Activated naive CD8-positive, alpha-beta T cell (primary cell): ENCODE measurements around the gene IRS2.

Experiments
- H3K27ac Mint-ChIP-seq: one replicate; pipeline ENCODE4 v1.8.0; 2021; ENCODE audit warnings: mixed read lengths
- H3K27me3 Mint-ChIP-seq: one replicate; pipeline ENCODE4 v1.8.0; 2021; ENCODE audit warnings: mixed read lengths
- H3K36me3 Mint-ChIP-seq: one replicate; pipeline ENCODE4 v1.8.0; 2021; ENCODE audit warnings: mixed read lengths
- H3K4me1 Mint-ChIP-seq: one replicate; pipeline ENCODE4 v1.8.0; 2021; ENCODE audit warnings: low read depth, mixed read lengths
- H3K4me3 Mint-ChIP-seq: one replicate; pipeline ENCODE4 v1.8.0; 2021; ENCODE audit warnings: mild to moderate bottlenecking, mixed read lengths
- H3K9me3 Mint-ChIP-seq: one replicate; pipeline ENCODE4 v1.8.0; 2021; ENCODE audit warnings: low read depth, mixed read lengths

IRS2 gene

DNA sequence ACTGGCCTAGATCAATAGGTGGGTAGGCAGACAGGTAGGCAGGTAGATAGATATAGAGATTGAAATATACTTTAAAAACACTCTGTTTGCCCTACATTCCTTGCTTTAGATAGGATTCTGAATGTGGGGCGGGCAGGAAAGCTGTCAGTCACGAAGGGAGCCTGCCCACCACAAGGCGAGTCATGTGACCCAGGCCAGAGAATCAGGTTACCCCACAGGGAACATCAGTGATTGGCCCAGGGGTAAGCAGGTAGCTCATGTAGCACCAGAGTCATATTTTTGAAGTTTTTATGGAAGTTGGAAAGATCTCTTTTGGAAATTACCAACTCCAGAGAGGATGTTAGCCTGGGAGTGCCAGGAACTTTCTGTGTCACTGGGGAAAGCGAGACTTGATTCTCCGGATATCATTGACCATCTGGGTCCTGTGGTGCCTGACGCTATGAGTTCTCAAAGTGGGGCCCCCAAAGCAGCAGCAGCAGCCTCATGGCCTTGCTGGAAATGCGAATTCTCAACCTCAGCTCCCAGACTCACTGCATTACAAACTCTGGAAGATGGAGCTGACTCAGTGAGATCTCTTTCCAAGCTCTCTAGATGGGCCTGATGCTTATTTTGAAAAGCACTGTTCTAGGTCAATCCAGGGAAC, 60.3 kb downstream of the IRS2 start:
- peaks cover 2% of the 10 kb centered on the region for H3K27me3 Mint-ChIP-seq
- no peaks in the 10 kb centered on the region for H3K9me3 Mint-ChIP-seq
- H3K36me3 Mint-ChIP-seq: no peaks in the 10 kb centered on the region
- no peak overlapping the region for H3K27ac Mint-ChIP-seq
- H3K4me3 Mint-ChIP-seq: no peak overlapping the region
- H3K4me1 Mint-ChIP-seq: peaks cover 3% of the 10 kb centered on the region

DNA sequence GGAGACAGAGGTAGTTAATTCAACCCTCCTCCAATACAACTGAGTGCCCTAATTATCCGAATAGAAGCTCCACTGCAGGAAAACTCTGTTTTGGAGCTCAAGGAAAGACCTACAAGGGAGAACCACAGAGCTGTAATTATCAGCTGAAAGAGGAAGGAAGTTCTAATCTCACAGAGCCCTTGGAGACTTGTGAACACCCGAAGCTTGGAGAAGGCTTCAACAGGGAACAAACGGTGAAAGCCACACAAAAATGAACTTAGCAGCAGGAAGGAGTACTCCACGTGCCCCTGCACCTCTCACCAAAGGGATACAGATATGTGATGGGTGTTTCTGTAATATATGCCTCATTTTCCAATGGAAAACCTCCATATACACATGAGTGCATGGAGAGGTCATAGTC, 61.1 kb downstream of the IRS2 start:
- no peak overlapping the region for H3K4me3 Mint-ChIP-seq
- no peaks in the 10 kb centered on the region for H3K9me3 Mint-ChIP-seq
- no peaks in the 10 kb centered on the region for H3K36me3 Mint-ChIP-seq
- H3K27ac Mint-ChIP-seq: no peak overlapping the region
- no peaks in the 10 kb centered on the region for H3K4me1 Mint-ChIP-seq
- H3K27me3 Mint-ChIP-seq: peaks cover 2% of the 10 kb centered on the region

DNA sequence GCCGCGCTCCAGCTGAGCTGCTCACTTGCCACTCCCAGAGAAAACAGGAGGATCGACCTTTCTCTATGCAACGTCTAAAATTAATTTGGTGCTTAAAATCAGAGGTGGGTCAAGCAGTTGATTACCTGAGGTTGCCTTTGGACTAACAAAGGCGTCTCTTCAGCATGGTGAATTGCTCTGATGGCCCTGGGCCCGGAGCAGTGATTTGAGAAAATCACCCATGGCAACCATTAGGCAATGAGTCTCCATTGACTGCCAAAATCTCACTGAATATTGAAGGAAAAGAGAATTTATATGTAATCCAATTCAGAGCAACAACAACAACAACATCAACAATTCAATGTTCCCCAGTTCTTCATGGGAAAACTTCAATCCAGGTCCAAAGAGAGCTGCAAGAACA, 61.8 kb downstream of the IRS2 start:
- H3K27me3 Mint-ChIP-seq: peaks cover 2% of the 10 kb centered on the region
- H3K4me1 Mint-ChIP-seq: no peaks in the 10 kb centered on the region
- H3K9me3 Mint-ChIP-seq: no peaks in the 10 kb centered on the region
- no peak overlapping the region for H3K4me3 Mint-ChIP-seq
- no peaks in the 10 kb centered on the region for H3K36me3 Mint-ChIP-seq
- H3K27ac Mint-ChIP-seq: no peak overlapping the region

GRCh38 chr13:109723046-109723445, 63.3 kb downstream of the IRS2 start:
- H3K27ac Mint-ChIP-seq: no peak overlapping the region

DNA sequence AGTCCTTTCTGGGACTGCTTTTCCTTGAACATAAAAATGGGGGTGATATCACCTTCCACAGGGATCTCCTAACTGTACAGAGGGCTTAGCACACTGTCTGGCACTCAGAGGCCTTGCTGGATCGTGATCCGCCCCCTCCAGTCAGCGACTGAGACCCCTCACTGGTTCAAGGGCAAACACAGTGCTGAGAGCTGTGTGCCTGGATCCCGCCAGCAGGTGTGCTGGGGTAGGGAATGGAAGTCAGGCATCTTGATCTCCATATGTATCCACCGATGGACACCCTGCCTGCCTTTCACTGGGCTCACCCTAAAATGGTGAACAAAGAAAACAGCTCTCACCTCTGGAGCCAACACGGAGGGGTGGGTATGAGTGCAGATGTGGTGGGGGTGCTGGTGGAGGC, 64.3 kb downstream of the IRS2 start:
- Mint-ChIP-seq H3K9me3 (no peaks in the 10 kb centered on the region), H3K27me3 (no peaks in the 10 kb centered on the region), H3K4me3 (no peak overlapping the region), H3K27ac (no peak overlapping the region), H3K36me3 (no peaks in the 10 kb centered on the region), H3K4me1 (no peaks in the 10 kb centered on the region)

More at GRCh38 chr13:109723046-109723445, 63.3 kb downstream of the IRS2 start:
- Mint-ChIP-seq H3K27me3 (no peaks in the 10 kb centered on the region), H3K4me1 (no peaks in the 10 kb centered on the region), H3K36me3 (no peaks in the 10 kb centered on the region), H3K9me3 (no peaks in the 10 kb centered on the region), H3K4me3 (no peak overlapping the region)

GRCh38 chr13:109720758-109721184, 65.6 kb downstream of the IRS2 start:
- Mint-ChIP-seq H3K27me3 (no peaks in the 10 kb centered on the region), H3K4me1 (no peaks in the 10 kb centered on the region), H3K36me3 (no peaks in the 10 kb centered on the region), H3K27ac (no peak overlapping the region), H3K9me3 (no peaks in the 10 kb centered on the region), H3K4me3 (no peak overlapping the region)

GRCh38 chr13:109719962-109720646, 66.3 kb downstream of the IRS2 start:
- H3K4me3 Mint-ChIP-seq: no peak overlapping the region
- no peak overlapping the region for H3K27ac Mint-ChIP-seq
- H3K4me1 Mint-ChIP-seq: no peaks in the 10 kb centered on the region
- H3K9me3 Mint-ChIP-seq: no peaks in the 10 kb centered on the region
- H3K27me3 Mint-ChIP-seq: no peaks in the 10 kb centered on the region
- H3K36me3 Mint-ChIP-seq: no peaks in the 10 kb centered on the region

DNA sequence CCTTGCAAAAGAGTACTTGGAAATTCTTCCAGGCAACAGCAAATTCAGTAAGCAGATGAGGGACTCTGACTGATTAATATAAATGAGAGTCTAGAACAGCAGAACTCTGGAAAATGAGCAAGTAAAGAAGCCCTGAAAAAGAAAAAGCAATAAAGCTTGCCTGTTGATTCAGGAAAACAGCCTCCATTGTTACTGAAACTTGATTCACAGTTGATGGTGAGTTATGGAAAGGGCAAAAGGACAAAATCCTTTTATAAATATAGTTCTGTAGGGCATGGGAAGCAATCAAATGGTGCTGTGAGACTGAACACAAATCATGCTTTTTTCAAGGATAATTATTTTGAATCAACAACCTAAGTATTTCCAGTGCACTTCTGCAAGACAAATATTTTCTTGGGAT, 67.7 kb downstream of the IRS2 start:
- Mint-ChIP-seq H3K9me3 (no peaks in the 10 kb centered on the region), H3K4me3 (no peak overlapping the region), H3K27me3 (no peaks in the 10 kb centered on the region), H3K4me1 (no peaks in the 10 kb centered on the region), H3K27ac (no peak overlapping the region), H3K36me3 (no peaks in the 10 kb centered on the region)

GRCh38 chr13:109717686-109718085, 68.7 kb downstream of the IRS2 start:
- no peaks in the 10 kb centered on the region for H3K27me3 Mint-ChIP-seq
- no peaks in the 10 kb centered on the region for H3K4me1 Mint-ChIP-seq
- H3K27ac Mint-ChIP-seq: no peak overlapping the region
- H3K9me3 Mint-ChIP-seq: no peaks in the 10 kb centered on the region
- H3K4me3 Mint-ChIP-seq: no peak overlapping the region
- no peaks in the 10 kb centered on the region for H3K36me3 Mint-ChIP-seq

- H3K36me3 Mint-ChIP-seq: no peaks in the 10 kb centered on the region
- no peak overlapping the region for H3K27ac Mint-ChIP-seq
- H3K27me3 Mint-ChIP-seq: no peaks in the 10 kb centered on the region
- no peaks in the 10 kb centered on the region for H3K4me1 Mint-ChIP-seq
- H3K4me3 Mint-ChIP-seq: no peak overlapping the region
- no peaks in the 10 kb centered on the region for H3K9me3 Mint-ChIP-seq
Observed at GRCh38 chr13:109715902-109716301, 70.5 kb downstream of the IRS2 start.

DNA sequence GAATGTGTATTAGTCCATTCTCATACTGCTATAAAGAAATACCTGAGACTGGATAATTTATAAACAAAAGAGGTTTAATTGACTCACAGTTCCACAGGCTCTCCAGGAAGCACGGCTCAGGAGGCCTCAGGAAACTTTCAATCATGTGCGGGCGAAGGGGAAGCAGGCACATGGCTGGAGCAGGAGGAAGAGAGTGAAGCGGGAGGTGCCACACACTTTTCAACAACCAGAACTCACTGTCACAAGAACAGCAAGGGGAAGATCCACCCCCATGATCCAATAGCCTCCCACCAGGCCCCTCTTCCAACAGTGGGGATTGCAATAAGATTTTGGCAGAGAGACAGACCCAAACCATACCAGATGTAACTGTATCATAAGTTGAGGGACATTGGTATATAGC, 72.7 kb downstream of the IRS2 start:
- H3K27me3 Mint-ChIP-seq: no peaks in the 10 kb centered on the region
- no peaks in the 10 kb centered on the region for H3K9me3 Mint-ChIP-seq
- H3K36me3 Mint-ChIP-seq: no peaks in the 10 kb centered on the region
- no peak overlapping the region for H3K4me3 Mint-ChIP-seq
- H3K27ac Mint-ChIP-seq: no peak overlapping the region
- no peaks in the 10 kb centered on the region for H3K4me1 Mint-ChIP-seq

- peaks cover 3% of the 10 kb centered on the region for H3K4me1 Mint-ChIP-seq
- no peaks in the 10 kb centered on the region for H3K36me3 Mint-ChIP-seq
- no peak overlapping the region for H3K27ac Mint-ChIP-seq
- H3K27me3 Mint-ChIP-seq: no peaks in the 10 kb centered on the region
- H3K4me3 Mint-ChIP-seq: no peak overlapping the region
- H3K9me3 Mint-ChIP-seq: no peaks in the 10 kb centered on the region
Observed at GRCh38 chr13:109712124-109712722, 74.2 kb downstream of the IRS2 start.

DNA sequence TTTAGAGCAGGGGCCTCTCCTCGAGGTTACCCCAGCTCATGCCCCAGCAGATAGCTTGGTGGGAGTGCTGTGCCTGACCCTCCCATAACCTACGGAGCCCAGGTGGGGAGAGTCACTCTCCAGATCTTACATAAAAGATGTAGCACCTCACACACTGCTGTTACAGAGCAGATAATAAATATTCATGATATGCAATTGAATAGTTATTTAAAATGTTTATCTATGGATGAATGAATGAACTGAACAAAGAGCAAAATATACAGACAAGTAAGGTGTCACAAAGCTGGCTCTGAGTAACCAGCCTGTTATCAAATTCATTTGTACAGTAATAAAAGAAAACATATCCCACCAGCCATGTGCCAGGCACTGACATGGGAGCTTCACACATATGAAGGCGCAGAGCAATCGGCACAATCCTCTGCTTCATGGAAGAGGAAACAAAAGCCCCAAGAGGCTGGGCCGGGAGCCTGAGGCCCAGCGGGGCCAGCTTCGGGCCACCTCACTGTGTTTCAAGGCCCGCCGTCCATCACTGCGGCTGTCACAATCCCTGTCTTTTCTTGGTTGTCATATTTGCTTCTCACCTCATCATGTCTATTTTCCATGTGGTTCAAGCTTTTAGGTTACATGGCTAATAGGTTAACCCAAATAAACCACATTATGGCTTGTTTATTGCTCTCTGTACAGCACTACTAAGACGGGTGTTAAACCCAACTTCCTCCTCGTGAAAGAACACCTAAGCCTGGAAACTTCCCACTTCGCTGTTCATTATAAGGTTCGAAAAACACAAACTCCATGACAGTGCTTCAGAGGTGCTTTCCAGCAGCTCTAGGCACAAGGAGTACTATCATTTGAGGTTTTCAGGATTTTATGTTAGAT, 78.4 kb downstream of the IRS2 start:
- peaks cover 2% of the 10 kb centered on the region for H3K36me3 Mint-ChIP-seq
- no peaks in the 10 kb centered on the region for H3K9me3 Mint-ChIP-seq
- peaks cover 18% of the 10 kb centered on the region for H3K27me3 Mint-ChIP-seq
- H3K27ac Mint-ChIP-seq: no peak overlapping the region
- H3K4me3 Mint-ChIP-seq: no peak overlapping the region
- H3K4me1 Mint-ChIP-seq: peaks cover 6% of the 10 kb centered on the region

GRCh38 chr13:109707044-109707741, 79.2 kb downstream of the IRS2 start:
- Mint-ChIP-seq H3K27me3 (peaks cover 18% of the 10 kb centered on the region), H3K36me3 (peaks cover 2% of the 10 kb centered on the region), H3K4me3 (no peak overlapping the region), H3K27ac (no peak overlapping the region), H3K4me1 (peaks cover 6% of the 10 kb centered on the region), H3K9me3 (no peaks in the 10 kb centered on the region)
